ENCODE measurements around the gene CFAP20DC. TPM values are rescaled to one million over a fixed set of nuclear protein-coding genes. Genes with fewer than 3 reads are reported as not detected.

CFAP20DC gene
- total RNA-seq, 3 donors from 2014 or later (not counting 1 experiment from before 2014, with no cell fraction given), result 0.09 to 0.20 (median 0.18) TPM

GRCh38 chr3:58772462-58772861 is 277.4 kb downstream of the CFAP20DC start:
- H3K36me3 Mint-ChIP-seq, result no peaks in the 10 kb centered on the region
- H3K27me3 Mint-ChIP-seq (ENCODE audit: low read depth in 2 of 2), result no peaks in the 10 kb centered on the region
- no peaks in the 10 kb centered on the region for H3K4me1 ChIP-seq (ENCODE audit: control insufficient read depth, insufficient read depth, low read length)
- no peaks in the 10 kb centered on the region for H3K9me3 ChIP-seq (ENCODE audit: control insufficient read depth, insufficient read depth, low read length)
- DNase-seq (no peak), ATAC-seq (no peak)
- H3K4me1 Mint-ChIP-seq, result no peaks in the 10 kb centered on the region
- no peak overlapping the region for H3K4me3 ChIP-seq (ENCODE audit: low read length)
- no peak overlapping the region for H3K4me3 Mint-ChIP-seq
- H3K36me3 ChIP-seq (ENCODE audit: control insufficient read depth, insufficient read depth, low read length), result no peaks in the 10 kb centered on the region
- intact Hi-C loops (cut with micrococcal nuclease), result no loop called here
- H3K27me3 ChIP-seq (ENCODE audit: control insufficient read depth, insufficient read depth, low read length), result no peaks in the 10 kb centered on the region
- no peak overlapping the region for H3K27ac ChIP-seq (ENCODE audit: low read length)
- TF ChIP-seq, protein P1, sequence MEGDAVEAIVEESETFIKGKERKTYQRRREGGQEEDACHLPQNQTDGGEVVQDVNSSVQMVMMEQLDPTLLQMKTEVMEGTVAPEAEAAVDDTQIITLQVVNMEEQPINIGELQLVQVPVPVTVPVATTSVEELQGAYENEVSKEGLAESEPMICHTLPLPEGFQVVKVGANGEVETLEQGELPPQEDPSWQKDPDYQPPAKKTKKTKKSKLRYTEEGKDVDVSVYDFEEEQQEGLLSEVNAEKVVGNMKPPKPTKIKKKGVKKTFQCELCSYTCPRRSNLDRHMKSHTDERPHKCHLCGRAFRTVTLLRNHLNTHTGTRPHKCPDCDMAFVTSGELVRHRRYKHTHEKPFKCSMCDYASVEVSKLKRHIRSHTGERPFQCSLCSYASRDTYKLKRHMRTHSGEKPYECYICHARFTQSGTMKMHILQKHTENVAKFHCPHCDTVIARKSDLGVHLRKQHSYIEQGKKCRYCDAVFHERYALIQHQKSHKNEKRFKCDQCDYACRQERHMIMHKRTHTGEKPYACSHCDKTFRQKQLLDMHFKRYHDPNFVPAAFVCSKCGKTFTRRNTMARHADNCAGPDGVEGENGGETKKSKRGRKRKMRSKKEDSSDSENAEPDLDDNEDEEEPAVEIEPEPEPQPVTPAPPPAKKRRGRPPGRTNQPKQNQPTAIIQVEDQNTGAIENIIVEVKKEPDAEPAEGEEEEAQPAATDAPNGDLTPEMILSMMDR (IDR thresholded peaks at IDR 0.05), result no peak
- H3K27ac Mint-ChIP-seq, result no peak overlapping the region
- peaks cover 2 to 10% of the 10 kb centered on the region in 2 donors for H3K9me3 Mint-ChIP-seq

DNA sequence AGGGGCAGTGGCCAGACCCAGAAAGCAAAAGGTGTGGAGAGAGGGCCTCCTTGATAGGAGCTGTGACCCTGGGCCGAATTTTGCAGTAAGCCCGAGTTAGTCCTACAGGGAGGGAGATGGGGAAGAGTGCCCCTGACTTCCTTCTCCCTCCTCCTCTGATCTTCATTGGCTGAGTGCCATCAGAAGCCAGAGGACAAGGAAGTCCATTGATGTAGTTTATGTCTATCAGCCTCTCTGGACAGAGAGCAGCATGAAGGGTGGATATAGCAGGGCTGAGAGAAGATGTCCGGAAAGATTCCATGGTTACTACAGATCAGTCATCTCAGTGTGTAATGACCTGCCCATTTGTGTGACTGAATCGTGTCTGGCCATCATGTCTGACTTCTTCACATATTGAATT is 280.8 kb downstream of the CFAP20DC start:
- H3K27me3 Mint-ChIP-seq (ENCODE audit: low read depth in 2 of 2), result no peaks in the 10 kb centered on the region
- TF ChIP-seq, protein P1 (IDR thresholded peaks at IDR 0.05), result no peak
- 93% methylated on average over 4 of the region's 4 CpGs for WGBS (ENCODE audit: insufficient coverage)
- Histone ChIP-seq H3K36me3 (ENCODE audit: control insufficient read depth, insufficient read depth, low read length) (no peaks in the 10 kb centered on the region), H3K27me3 (ENCODE audit: control insufficient read depth, insufficient read depth, low read length) (no peaks in the 10 kb centered on the region), H3K4me1 (ENCODE audit: control insufficient read depth, insufficient read depth, low read length) (no peaks in the 10 kb centered on the region), H3K4me3 (ENCODE audit: low read length) (no peak overlapping the region), H3K27ac (ENCODE audit: low read length) (no peak overlapping the region), H3K9me3 (ENCODE audit: control insufficient read depth, insufficient read depth, low read length) (peaks cover 3% of the 10 kb centered on the region)
- no peak overlapping the region for H3K27ac Mint-ChIP-seq
- intact Hi-C loops (cut with micrococcal nuclease), result no loop called here
- no peaks in the 10 kb centered on the region for H3K36me3 Mint-ChIP-seq
- ATAC-seq (no peak), DNase-seq (no peak)
- H3K4me1 Mint-ChIP-seq, result no peaks in the 10 kb centered on the region
- peaks cover 5 to 13% of the 10 kb centered on the region in 2 donors for H3K9me3 Mint-ChIP-seq
- H3K4me3 Mint-ChIP-seq, result no peak overlapping the region

- Mint-ChIP-seq H3K4me1 (no peaks in the 10 kb centered on the region), H3K9me3 (peaks cover 5 to 13% of the 10 kb centered on the region in 2 donors), H3K27me3 (ENCODE audit: low read depth in 2 of 2) (no peaks in the 10 kb centered on the region), H3K4me3 (no peak overlapping the region), H3K36me3 (no peaks in the 10 kb centered on the region), H3K27ac (no peak overlapping the region)
- H3K4me1 ChIP-seq (ENCODE audit: control insufficient read depth, insufficient read depth, low read length), result no peaks in the 10 kb centered on the region
- ATAC-seq (no peak), DNase-seq (no peak)
- WGBS (ENCODE audit: insufficient coverage), result 83% methylated on average over 9 of the region's 9 CpGs
- H3K9me3 ChIP-seq (ENCODE audit: control insufficient read depth, insufficient read depth, low read length), result peaks cover 3% of the 10 kb centered on the region
- intact Hi-C loops (cut with micrococcal nuclease), result no loop called here
- no peaks in the 10 kb centered on the region for H3K27me3 ChIP-seq (ENCODE audit: control insufficient read depth, insufficient read depth, low read length)
- H3K36me3 ChIP-seq (ENCODE audit: control insufficient read depth, insufficient read depth, low read length), result no peaks in the 10 kb centered on the region
- H3K27ac ChIP-seq (ENCODE audit: low read length), result no peak overlapping the region
- TF ChIP-seq, protein P1 (IDR thresholded peaks at IDR 0.05), result no peak
- no peak overlapping the region for H3K4me3 ChIP-seq (ENCODE audit: low read length)
These were observed 283.1 kb downstream of the CFAP20DC start for GRCh38 chr3:58766587-58767282.

GRCh38 chr3:58755150-58755549 is 294.7 kb downstream of the CFAP20DC start:
- Mint-ChIP-seq H3K36me3 (no peaks in the 10 kb centered on the region), H3K27ac (no peak overlapping the region), H3K9me3 (no peaks in the 10 kb centered on the region), H3K4me3 (no peak overlapping the region), H3K27me3 (ENCODE audit: low read depth in 2 of 2) (peaks cover 0 to 4% of the 10 kb centered on the region in 2 donors), H3K4me1 (no peaks in the 10 kb centered on the region)
- Histone ChIP-seq H3K27me3 (ENCODE audit: control insufficient read depth, insufficient read depth, low read length) (no peaks in the 10 kb centered on the region), H3K27ac (ENCODE audit: low read length) (no peak overlapping the region), H3K4me1 (ENCODE audit: control insufficient read depth, insufficient read depth, low read length) (no peaks in the 10 kb centered on the region), H3K4me3 (ENCODE audit: low read length) (no peak overlapping the region), H3K9me3 (ENCODE audit: control insufficient read depth, insufficient read depth, low read length) (no peaks in the 10 kb centered on the region), H3K36me3 (ENCODE audit: control insufficient read depth, insufficient read depth, low read length) (no peaks in the 10 kb centered on the region)
- no CpG with 5 or more reads among the region's 2 CpGs for WGBS (ENCODE audit: insufficient coverage)
- TF ChIP-seq, protein P1 (IDR thresholded peaks at IDR 0.05), result no peak
- intact Hi-C loops (cut with micrococcal nuclease), result no loop called here
- no peak for DNase-seq
- no peak for ATAC-seq
